GM19397 (cell line): ENCODE data around the gene STEAP1.

Experiments used
- ATAC-seq: cut with Tn5 transposase; IDR thresholded peaks from one replicate; pipeline ENCODE4 v1.9.1; 2021; ENCODE audit warnings: mild to moderate bottlenecking, moderate library complexity; ENCODE audit not compliant: unreplicated experiment

STEAP1 gene

DNA sequence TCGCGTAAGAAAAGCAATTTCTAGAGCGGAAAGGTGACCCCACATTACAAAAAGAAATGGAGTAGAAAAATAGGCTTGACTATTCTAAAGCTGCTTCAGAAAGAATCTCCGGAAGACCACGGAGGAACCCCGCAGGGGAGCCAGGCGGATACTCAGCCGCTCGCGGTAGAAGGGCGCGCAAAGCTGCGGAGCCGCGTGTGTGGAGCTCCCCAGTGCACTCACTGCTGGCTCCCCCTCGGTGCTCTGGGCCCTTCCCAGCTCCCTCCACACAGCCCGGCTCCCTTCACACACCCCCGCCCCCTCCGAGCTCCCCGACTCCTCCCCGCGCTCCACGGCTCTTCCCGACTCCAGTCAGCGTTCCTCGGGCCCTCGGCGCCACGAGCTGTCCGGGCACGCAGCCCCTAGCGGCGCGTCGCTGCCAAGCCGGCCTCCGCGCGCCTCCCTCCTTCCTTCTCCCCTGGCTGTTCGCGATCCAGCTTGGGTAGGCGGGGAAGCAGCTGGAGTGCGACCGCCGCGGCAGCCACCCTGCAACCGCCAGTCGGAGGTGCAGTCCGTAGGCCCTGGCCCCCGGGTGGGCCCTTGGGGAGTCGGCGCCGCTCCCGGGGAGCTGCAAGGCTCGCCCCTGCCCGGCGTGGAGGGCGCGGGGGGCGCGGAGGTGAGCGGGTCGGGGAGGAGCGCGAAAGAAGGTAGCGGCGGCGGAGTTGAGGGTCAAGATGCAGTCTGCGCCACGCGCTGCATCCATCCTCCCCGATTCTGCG lies 57.3 kb downstream of the STEAP1 start, which contains the start of gene STEAP2:
TSS of gene STEAP2 (plus strand) at position 350 of the 758 bp plus-strand sequence. CDS start 13,343 bp downstream, outside the sequence.
- peak; percentile 92 for ATAC-seq

DNA sequence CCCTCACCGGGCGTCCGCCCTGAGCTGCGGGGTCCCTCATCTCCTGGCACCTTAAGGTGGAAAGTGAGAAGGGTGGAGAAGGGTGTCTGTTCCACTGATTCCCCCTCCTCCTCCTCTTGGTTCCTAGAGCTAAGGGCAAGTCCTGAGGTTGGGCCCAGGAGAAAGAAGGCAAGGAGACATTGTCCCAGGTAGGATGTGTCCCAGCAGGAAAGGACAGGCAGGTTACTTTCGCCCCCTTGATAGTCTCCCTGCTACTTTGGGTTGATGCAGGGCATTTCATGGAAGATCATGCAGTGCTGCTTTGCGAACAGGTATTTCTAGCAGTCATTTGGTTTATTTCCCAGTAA lies 57.9 kb downstream of the STEAP1 start:
- ATAC-seq, result no peak

DNA sequence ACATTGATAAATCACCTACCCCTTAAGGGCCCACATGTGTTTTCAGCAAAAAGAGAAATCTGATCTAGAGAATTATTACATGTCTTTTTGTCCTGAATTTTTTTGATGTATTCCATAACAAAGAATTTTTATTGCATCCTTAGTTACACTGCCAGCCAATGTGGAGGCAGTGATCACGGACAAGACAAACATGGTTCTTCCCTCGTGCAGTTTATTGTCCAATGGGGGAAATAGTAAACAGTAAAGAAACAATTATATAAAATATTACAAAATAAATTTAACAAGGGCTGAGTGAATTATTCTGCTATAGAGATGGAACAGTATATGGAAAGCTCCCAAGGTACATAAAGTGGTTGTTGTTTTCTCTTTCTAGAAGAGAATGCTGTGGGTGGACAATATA lies 59.3 kb downstream of the STEAP1 start:
- no peak for ATAC-seq
